ENCODE measurements around the gene PRKN.
"Not testable (repeated sequence)": the region's sequence is repeated elsewhere in the genome, so short reads cannot be mapped to it uniquely, and the experiment has no call there.

PRKN gene

GRCh38 chr6:161901740-161902426 lies 825.7 kb downstream of the PRKN start:
- no peak for TF ChIP-seq CTCF (IDR thresholded peaks at IDR 0.05; ENCODE audit: low read depth, low read length)
- no peak for DNase-seq (ENCODE audit: extremely low read depth, low read depth)

- TF ChIP-seq CTCF (IDR thresholded peaks at IDR 0.05; ENCODE audit: low read depth, low read length): no peak
- DNase-seq (ENCODE audit: extremely low read depth, low read depth): no peak
Measured at GRCh38 chr6:161894436-161894835, 833.1 kb downstream of the PRKN start.

DNA sequence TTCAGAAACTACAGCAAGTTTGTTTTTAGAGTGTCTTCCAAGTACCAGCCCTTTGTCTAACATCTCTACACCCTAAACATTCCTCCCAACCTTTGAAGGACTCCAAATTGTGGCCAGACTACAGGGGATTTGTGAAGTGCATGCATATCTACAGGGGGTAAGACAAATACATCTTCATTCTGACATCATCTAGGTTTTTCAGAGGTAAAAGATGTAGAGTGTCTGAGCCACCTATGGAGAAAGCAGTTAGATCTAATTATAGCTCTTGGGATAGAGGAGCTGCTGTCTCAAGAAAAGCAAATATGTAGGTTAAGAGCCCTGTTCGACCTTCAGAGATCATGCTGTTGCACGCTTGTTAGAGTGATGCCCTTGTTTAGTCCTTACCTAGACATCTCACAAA lies 836.0 kb downstream of the PRKN start:
- no peak for DNase-seq (ENCODE audit: extremely low read depth, low read depth)
- TF ChIP-seq CTCF (IDR thresholded peaks at IDR 0.05; ENCODE audit: low read depth, low read length): no peak

DNA sequence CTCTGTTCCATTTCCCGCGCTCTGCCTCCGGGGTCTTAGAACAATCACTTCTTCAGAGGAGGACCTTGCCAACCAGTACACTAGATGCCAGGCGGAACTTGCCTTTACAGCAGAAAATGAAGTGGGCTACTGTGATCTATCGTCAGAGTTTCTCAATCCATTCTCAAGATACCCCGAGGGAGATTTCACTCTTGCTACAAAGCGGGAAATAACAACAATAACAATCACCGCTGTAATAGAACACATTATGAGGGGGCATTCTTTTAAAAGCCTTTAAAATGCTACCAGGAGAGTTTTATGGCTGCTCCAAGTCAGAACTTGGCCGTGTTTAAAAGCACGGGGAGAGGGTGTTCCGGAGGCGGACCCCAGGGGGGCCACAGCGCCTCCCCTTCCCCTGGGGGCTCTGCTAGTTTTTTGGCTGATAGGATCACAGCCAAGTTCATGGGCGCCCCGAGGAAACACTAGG lies 836.7 kb downstream of the PRKN start:
- no peak for DNase-seq (ENCODE audit: extremely low read depth, low read depth)
- TF ChIP-seq CTCF (IDR thresholded peaks at IDR 0.05; ENCODE audit: low read depth, low read length): no peak

- DNase-seq (ENCODE audit: extremely low read depth, low read depth): no peak
Measured at GRCh38 chr6:161890133-161890831, 837.3 kb downstream of the PRKN start.

DNA sequence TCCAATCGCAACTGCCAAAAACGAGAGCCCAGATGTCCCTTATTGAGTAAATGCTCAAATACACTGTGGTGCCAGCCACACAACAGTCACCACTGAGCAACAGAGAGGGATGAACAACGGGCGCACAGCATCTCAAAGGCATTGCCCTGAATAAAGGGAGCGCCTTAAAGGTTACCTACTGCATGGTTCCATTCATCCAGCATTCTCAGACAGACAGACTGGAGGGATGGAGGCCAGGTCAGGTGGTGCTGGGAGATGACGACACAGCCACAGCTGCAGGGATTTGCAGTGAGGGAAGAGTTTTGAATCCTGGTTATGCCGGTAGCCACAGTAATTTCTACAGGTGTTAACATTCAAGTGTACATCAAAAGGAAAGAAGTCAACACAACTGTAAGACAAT lies 838.2 kb downstream of the PRKN start:
- no peak for DNase-seq (ENCODE audit: extremely low read depth, low read depth)
- no peak for TF ChIP-seq CTCF (IDR thresholded peaks at IDR 0.05; ENCODE audit: low read depth, low read length)

More at GRCh38 chr6:161890133-161890831, 837.3 kb downstream of the PRKN start:
- TF ChIP-seq CTCF (IDR thresholded peaks at IDR 0.05; ENCODE audit: low read depth, low read length): no peak

DNA sequence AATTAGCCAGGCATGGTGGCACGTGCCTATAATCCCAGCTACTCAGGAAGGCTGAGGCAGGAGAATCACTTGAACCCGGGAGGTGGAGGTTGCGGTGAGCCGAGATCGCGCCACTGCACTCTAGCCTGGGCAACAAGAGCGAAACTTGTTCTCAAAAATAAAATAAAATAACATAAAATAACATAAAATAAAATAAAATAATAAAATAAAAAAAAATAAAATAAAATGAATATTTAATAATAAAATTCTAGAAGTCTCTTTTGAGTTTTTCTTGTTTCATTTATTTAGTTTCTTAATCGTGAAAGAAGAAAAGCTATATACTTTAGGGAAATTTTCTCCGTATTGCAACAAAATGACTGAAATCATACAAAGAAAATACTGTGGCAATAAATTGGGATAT lies 841.0 kb downstream of the PRKN start:
- DNase-seq (ENCODE audit: extremely low read depth, low read depth): not testable (repeated sequence)

Data from AG09319 (cell line).